Epithelial cell of proximal tubule (primary cell): Measurements from ENCODE around the gene PIM1. TPM values are rescaled to one million over a fixed set of nuclear protein-coding genes. Genes with fewer than 3 reads are reported as not detected.
"Not testable (repeated sequence)": the region's sequence is repeated elsewhere in the genome, so short reads cannot be mapped to it uniquely, and the experiment has no call there.

Experiments used
- DNase-seq: peaks from one replicate; pipeline ENCODE4 v3.0.0-alpha.2; 2011; ENCODE audit warnings: low read depth
- H3K4me3 ChIP-seq: 2 replicates; pipeline ENCODE4 v1.5.1; 2011; ENCODE audit warnings: low read depth, mild to moderate bottlenecking, low read length
- total RNA-seq: library from RNA; depleted of rRNA; stranded (reverse); fragments of >200 nt; gene quantifications from 2 replicates; pipeline ENCODE4 v1.2.3, GENCODE V29; 2015
- TF ChIP-seq, protein P1 (sequence below): conservative IDR thresholded peaks from 2 replicates; pipeline ENCODE4 v1.5.1; 2012; ENCODE audit warnings: low read depth, mild to moderate bottlenecking, low read length

PIM1 gene
- total RNA-seq, 1 donor from 2014 or later = 25.9 TPM

DNA sequence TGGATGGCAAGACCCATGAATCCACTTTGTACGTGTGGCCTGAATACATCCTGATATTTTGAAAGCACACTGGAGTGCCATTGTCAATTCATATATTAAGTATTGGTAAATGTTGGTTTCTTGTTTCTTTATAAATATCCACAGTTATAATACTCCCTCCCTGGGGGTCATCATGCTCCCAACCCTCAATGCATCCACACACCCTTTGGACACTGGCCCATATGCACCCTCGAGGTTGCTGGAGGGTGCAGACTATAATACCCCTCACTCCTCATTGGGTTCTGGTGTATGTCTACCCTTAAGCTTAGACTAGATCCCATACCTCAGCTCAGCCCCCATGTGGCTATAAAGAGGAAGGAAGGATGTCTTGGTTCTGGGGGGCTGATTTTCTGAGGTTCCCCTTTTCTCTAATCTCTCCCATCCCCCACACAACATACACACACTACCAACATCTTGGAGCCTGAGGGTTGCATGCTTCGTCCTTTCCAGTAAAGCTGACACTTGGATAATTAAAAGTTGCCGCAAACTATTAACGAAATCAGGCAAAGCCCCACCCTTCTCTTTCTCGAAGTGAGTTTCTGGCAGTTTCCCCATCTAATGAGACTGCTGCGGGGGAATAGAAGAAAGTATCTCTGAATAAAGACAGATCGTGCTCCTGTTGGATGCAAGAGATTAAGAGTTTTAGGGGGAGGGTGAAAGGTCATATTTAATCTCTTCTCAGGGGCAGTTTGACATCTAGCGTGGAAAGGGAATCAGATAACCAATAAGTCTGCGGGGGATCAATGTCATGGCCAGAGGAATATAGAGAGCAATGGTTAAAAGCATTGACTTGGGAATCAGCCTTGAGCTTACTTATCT lies 7.4 kb downstream of the PIM1 start:
- H3K4me3 ChIP-seq = no peak overlapping the region
- TF ChIP-seq, protein P1, sequence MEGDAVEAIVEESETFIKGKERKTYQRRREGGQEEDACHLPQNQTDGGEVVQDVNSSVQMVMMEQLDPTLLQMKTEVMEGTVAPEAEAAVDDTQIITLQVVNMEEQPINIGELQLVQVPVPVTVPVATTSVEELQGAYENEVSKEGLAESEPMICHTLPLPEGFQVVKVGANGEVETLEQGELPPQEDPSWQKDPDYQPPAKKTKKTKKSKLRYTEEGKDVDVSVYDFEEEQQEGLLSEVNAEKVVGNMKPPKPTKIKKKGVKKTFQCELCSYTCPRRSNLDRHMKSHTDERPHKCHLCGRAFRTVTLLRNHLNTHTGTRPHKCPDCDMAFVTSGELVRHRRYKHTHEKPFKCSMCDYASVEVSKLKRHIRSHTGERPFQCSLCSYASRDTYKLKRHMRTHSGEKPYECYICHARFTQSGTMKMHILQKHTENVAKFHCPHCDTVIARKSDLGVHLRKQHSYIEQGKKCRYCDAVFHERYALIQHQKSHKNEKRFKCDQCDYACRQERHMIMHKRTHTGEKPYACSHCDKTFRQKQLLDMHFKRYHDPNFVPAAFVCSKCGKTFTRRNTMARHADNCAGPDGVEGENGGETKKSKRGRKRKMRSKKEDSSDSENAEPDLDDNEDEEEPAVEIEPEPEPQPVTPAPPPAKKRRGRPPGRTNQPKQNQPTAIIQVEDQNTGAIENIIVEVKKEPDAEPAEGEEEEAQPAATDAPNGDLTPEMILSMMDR = no peak
- DNase-seq = no peak

- no peak overlapping the region for H3K4me3 ChIP-seq
- DNase-seq = no peak
- TF ChIP-seq, protein P1 = no peak
Observed at GRCh38 chr6:37177935-37178517, 8.1 kb downstream of the PIM1 start.

DNA sequence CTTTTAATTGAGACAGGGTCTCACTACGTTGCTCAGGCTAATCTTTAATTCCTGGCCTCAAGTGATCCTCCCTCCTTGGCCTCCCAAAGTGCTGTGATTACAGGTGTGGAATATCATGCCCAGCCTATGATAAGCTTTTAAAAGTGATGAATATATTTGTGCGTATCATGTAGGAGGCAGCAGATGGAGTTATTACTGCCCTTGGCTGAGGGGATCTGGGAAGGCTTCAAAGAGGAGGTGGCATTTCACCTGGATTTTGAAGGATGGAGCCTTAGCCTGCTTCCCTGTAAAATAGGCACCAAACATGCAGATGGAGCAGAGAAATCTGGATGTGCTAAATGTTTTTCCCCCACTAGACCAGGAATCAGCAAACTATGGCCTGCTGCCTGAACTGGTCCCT lies 10.1 kb downstream of the PIM1 start:
- DNase-seq = no peak
- TF ChIP-seq, protein P1 = no peak
- H3K4me3 ChIP-seq = no peak overlapping the region

DNA sequence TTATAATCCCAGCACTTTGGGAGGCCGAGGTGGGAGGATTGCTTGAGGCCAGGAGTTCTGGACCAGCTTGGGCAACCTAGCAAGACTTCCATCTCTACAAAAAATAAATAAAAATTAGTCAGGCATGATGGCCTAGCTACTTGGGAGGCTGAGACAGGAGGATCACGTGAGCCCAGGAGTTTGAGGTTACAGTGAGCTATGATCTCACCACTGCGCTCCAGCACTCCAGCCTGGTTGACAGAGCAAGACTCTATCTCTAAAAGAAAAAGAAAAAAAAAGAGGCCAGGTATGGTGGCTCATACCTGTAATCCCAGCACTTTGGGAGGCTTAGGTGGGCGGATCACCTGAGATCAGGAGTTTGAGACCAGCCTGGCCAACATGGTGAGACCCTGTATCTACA lies 10.7 kb downstream of the PIM1 start:
- not testable (repeated sequence) for DNase-seq, H3K4me3 ChIP-seq

- TF ChIP-seq, protein P1 = no peak
- no peak overlapping the region for H3K4me3 ChIP-seq
- no peak for DNase-seq
Observed at GRCh38 chr6:37182736-37183590, 13.0 kb downstream of the PIM1 start.

- H3K4me3 ChIP-seq, DNase-seq: not testable (repeated sequence)
Observed at GRCh38 chr6:37185949-37186720, 16.2 kb downstream of the PIM1 start.

DNA sequence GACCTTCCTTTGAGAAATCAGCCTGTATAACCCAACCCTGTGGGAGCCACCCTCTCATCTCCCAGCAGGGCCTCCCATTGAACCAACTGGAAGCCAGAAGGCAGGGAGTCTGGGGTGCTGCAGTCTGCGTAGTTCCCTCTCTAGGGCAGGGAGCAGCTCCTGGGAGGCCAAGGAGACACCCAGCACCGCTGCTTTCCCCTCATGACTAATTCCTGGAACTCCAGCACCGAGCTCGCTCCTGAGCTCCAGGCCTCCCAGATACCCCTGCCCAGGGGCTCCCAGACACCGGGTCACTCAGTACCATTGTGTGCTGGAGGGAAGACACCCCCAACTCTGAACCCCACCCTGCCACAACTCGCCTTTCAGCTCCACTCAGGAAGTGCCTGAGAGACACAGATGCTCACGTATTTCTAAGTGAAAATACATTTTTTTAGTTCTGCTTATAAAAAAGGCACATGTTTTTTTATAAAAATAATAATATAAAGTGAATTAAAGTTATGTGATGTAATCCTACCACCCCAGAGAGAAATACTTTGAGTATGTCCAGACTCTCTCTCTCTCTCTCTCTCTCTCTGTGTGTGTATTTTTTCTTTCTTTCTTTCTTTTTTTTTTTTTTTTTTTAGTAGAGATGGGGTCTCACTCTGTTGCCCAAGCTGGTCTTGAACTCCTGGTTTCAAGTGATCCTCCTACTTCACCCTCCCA lies 17.5 kb downstream of the PIM1 start:
- H3K4me3 ChIP-seq = no peak overlapping the region
- TF ChIP-seq, protein P1 = no peak

More for the DNA sequence above, 17.5 kb downstream of the PIM1 start:
- DNase-seq = no peak
